T-helper 2 cell treated with Interferon-gamma antibody and Interleukin-4, amounts not matched to agents 100 ng/mL and 5 ng/mL, for 36 hours (primary cell): ENCODE measurements around the gene SGK2. TPM values are rescaled to one million over a fixed set of nuclear protein-coding genes. Genes with fewer than 3 reads are reported as not detected.
"Not testable (repeated sequence)": the region's sequence is repeated elsewhere in the genome, so short reads cannot be mapped to it uniquely, and the experiment has no call there.

Experiments
- intact Hi-C: fragments of 100-400 bp; cut with micrococcal nuclease; formaldehyde crosslinking; loops from one replicate; pipeline ENCODE4 v1.15.1; 2023
- total RNA-seq: library from RNA; stranded (reverse); gene quantifications from 2 replicates; pipeline ENCODE4 v1.2.3, GENCODE V29; 2022

Gene SGK2
- total RNA-seq, 1 donor from 2014 or later = 0.11 TPM

DNA sequence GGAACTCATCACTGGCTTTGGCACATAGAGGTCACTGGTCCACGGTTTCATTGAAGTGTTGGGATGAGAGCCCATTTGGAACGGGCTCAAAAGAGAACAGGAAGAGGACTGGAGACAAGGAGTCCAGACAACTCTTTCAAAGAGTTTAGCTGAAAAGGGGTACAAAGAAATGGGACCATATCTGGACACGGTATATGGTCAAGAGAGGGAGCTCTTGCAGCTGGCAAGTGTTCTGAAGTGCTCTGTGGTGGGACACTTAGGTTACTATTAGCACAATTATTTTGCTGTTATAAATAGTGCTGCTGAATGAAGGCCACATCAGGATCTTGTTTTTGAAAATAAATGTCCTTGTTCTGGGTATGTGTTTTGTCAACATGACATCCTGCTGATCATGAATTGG lies 4.6 kb downstream of the SGK2 start:
- intact Hi-C loops = no loop called here

DNA sequence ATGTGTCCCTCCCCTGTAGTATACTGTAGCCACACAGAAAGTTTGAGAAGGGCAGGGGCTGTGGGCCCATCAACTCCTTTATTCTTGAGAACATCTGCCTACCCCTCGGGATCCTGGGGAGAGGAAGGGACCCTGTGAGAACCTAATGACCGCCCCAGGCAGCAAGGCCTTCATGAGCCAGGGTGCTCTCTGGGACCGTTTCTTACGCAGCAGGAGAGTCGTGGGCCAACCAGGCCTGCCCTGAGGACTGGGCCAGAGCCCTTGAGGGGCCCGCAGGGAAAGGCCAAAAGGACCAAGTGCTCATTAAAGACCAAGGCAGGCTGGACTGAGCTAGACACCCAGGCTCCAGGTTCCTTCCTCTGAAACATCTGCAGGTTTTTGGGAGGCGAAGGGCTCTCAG lies 5.2 kb downstream of the SGK2 start:
- intact Hi-C loops = no loop called here

DNA sequence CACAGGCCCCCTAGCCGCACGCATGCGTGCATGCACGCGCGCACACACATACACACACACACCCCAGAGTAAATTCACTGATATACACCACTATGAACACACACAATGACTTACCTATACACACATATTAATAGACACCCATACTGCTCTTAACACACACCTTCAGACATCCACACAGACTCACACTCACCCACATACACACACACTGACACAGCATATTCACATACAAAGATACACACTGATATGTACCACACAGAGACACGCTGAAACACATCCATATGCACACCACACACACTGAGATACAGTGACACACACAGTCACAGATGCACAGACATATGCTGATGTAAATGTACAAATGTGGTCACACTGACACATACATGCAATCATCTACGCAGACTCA lies 5.6 kb downstream of the SGK2 start:
- intact Hi-C loops = no loop called here

DNA sequence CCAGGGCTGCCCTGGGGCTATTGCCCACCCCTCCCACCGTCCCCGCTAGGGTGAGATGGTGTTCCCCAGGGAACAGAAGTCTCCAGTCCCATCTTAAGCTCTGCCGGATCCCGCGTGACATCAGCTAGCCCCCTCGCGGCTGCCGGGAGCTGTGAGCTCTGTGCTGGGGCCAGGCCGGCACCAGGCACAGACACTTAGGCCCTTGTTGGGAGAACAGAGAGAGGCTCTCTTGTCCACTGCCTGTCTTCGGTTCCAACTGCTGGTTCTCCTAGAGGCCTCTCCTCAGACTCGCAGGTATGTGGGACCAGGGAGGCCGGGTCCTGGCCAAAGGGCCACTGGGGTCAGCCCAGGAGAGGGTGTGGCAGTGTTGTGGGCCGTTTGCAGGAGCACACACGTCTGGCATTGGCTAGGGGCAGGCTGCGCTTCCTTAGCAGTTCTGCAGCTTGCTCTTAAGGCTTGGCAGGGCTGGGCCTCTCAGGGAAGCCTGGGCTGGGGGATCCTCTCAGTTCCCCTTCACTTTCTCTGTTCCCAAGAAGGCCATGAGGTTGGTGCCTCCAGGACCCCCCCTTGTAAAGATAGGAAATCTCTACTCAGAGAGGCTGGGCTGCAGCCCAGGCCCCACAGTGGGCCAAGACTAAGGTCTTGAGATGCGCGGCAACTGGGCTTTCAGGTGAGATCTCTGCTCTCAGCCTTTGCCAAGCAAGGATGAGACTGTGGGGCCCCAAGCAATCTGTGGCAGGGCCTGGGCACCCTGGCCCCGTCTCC lies 6.3 kb downstream of the SGK2 start:
- intact Hi-C loops = no loop called here

DNA sequence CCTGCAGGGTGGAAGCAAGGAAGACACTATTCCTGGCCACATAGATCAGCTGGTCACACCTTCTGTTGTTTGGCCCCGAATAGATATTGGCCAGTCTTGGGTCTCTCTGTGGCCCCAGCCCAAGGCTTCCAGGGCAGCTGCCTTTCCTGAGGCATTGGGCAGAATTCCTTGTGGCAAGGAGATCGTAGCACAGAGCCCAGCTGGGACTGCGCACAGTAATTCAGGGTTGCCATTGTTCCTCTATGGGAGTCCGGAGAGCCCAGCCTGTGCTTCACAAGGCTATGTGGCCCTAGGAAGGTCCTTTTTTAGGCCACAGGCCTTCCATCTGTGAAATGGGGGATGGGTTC lies 6.9 kb downstream of the SGK2 start:
- intact Hi-C loops = no loop called here

DNA sequence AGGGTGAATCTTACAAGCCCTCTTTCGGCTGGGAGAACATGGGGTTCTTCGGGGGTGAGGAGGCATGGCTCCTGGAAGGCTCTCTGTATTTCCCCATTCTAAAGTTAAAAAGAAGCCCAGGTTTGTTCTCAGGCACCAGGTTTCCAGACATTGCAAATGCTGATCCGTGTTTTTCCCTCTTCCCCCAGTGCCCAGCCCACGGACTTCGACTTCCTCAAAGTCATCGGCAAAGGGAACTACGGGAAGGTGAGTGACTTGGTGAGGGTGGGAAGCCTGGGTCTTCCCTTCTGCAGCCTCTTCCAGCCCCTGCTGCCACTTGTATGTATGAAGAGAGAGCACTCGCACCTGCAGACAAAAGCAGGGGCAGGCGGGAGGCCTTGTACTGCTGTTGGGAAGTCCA lies 8.7 kb downstream of the SGK2 start:
- intact Hi-C loops = no loop called here

DNA sequence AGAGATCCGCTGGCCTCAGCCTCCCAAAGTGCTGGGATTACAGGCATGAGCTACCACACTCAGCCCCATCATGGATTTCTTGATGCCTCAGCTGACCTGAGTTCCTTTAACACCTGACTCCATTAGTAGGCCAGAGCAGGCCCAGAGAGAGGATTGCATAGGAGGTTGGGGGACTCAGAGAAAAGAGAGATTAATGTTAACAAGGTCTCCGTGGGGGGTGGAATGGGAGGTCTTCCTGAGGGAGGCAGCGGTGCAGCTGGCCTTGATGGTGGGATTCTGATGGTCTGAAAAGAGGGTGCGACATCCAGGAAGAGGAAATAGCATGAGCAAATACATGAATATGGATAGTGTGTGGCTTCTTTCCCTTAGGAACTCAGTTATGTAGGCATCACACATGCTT lies 9.9 kb downstream of the SGK2 start:
- intact Hi-C loops = no loop called here

DNA sequence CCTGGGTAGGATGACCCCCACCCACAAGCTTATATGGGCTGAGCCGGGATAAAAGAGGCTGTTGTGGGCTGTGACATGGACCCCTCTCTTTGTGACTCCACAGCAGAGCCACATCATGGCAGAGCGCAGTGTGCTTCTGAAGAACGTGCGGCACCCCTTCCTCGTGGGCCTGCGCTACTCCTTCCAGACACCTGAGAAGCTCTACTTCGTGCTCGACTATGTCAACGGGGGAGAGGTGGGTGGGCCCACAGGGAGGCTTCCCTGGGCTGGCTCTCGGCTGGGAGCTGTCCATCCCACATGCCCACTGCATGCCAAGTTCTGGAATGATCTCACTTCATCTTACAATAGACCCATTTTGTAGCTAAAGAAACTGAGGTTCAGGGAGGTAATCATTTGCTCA lies 10.5 kb downstream of the SGK2 start:
- intact Hi-C loops = no loop called here

DNA sequence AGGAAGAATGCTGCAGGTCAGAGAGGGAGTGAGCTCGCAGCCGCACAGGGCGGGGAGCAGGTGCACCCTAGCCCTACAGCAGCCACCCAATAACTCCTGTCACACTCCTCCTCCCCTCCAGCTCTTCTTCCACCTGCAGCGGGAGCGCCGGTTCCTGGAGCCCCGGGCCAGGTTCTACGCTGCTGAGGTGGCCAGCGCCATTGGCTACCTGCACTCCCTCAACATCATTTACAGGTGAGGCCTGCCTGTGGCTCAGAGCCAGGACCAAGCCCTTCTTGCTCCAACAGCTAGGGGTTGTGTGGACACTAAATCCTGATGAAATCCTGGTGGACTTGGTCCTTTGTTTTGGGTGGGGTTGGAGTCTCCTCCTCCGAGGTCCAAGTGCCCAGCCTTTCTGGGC lies 11.7 kb downstream of the SGK2 start:
- intact Hi-C loops = no loop called here

DNA sequence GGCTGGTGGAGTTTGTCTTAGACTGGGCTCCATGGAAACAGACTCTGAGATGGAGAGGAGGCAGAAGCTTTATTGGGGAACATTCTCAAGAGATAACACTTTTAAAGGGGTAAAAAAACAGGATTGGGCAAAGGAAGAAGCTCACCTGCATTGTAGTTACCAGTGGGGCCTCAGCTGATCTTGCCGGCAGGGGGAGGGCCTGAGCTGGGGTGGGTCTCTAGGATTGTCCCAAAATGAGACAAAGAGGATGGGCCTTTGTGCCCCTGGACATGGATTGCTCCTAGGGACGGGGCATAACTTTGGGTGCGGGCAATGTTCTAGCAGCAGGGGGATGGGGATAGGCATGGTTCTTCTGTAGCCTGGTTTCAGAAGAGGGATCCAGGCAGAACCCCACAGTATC lies 12.5 kb downstream of the SGK2 start:
- intact Hi-C loops = no loop called here

DNA sequence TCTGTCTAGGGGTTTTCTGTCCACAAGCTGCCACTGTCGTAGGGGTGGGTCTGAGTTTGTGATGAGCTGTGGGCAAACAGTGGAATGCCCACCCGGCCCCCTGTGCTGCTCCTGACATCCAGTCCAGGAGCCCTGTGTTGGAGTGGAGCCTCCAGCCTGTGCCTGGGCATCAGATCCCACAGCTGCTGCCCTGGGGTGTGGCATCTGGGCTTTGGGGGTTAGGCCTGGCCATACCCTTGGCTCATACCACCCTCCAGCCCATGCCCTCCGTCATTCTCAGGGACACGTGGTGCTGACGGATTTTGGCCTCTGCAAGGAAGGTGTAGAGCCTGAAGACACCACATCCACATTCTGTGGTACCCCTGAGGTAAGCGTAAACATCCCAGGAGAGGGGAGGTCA lies 12.9 kb downstream of the SGK2 start:
- intact Hi-C loops = no loop called here

DNA sequence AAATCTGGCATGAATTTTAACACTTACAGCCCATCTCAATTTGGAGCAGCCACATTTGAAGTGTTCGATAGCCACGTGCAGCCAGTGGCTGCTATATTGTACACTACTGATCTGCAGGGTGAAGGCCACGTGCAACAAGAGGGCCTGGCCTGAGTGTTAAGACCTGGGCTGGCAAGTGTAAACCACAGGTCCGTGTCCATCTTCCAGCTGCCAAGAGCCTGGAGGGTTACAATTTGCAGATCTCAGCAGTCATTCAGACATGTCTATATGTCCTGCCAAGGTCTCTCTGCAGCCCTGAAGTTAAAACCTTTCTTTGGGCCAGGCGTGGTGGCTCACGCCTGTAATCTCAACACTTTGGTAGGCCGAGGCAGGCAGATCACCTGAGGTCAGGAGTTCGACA lies 14.1 kb downstream of the SGK2 start:
- intact Hi-C loops = no loop called here

DNA sequence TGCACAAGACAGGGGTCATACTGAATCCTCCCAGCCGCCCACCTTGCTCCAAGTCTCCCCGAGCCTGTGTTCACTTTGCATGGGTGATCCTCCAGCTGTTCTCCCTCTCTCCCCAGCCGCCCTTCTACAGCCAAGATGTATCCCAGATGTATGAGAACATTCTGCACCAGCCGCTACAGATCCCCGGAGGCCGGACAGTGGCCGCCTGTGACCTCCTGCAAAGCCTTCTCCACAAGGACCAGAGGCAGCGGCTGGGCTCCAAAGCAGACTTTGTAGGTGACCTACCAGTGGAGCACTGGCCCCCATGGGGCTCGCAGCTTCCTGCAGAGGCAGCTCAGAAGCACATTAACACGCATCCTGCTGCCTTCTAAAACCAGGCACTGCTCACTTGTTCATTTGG lies 17.3 kb downstream of the SGK2 start:
- intact Hi-C loops = no loop called here

DNA sequence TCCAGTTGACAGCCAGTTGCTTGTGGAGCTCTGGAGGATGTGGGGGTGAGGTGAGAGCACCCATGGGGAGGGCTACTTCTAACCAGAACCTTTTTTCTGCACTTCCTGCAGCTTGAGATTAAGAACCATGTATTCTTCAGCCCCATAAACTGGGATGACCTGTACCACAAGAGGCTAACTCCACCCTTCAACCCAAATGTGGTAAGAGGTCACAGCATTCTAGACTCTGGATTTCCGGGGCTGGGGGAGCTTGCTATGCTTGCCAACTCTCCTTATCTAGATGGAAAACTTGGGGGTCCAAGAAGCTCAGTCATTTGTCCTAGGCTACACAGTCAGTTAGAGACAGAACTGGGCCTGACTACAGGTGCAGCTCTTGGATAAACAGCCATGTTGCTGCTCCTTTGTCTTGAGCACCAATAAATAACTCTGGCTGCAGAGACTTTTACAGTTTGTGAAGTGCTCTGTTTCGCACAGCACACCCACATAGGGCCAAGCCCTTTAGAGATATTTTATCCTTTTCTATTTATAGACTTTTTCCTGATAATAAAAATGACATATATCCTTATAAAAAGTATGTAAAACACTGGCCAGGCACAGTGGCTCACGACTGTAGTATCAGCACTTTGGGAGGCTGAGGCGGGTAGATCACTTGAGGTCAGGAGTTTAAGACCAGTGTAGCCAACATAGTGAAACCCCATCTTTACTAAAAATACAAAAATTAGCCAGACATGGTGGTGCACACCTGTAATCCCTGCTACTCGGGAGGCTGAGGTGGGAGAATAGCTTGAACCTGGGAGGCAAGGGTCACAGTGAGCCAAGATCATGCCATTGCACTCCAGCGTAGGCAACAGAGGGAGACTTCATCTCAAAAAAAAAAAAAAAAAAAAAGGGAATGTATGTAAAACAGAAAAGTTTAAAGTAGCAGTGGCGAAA lies 21.3 kb downstream of the SGK2 start:
- intact Hi-C loops = no loop called here

DNA sequence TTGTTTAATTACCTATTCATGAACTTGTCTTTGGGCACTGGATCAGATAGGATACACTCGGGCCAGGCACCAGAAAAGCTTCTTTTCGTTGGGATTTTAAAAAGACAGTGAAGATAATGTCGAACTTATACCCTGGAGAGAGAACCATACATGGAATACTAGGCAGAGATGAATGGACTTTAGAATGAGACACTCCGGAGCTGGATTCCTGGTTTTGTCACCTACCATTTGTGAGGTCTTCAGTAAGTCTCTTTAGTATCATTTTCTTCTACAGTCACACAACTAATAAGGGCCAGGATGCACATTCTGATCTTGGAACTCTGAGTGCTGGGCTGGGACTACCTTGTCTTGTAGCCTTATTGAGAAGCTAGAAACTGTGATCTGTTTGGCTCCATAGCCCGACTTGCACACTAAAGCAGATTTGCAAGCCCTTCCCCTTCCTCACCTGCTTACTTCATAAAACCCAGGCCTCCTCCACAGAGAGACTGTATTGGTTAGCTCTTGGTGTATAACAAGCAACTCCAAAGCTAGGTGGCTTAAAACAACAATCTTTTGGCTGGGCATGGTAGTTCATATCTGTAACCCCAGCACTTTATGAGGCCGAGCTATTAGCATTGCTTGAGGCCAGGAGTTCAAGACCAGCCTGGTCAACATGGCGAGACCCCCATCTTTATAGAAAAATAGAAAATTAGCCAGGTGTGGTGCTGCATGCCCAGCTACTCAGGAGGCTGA lies 24.5 kb downstream of the SGK2 start:
- intact Hi-C loops = no loop called here

DNA sequence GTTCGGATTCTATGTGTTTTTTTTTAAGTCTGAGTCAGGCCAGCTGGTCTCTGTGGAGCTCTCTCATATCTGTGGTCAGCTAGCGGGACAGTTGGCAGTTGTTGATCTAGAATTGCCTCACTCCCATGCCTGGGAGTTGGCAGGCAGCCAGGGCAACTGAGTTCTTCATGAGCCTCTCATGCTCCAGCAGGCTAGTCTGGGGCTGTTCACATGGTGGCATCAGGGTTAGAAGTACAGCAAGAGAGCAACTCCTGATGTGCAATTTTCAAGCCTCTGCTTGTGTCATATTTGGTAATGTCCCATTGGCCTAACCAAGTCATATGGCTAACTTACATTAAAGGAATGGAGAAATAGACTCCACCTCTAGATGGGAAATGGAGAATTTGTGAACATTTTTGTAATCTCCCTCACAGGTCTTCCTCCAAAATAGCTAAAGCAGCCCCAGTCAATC lies 25.2 kb downstream of the SGK2 start:
- intact Hi-C loops = no loop called here

DNA sequence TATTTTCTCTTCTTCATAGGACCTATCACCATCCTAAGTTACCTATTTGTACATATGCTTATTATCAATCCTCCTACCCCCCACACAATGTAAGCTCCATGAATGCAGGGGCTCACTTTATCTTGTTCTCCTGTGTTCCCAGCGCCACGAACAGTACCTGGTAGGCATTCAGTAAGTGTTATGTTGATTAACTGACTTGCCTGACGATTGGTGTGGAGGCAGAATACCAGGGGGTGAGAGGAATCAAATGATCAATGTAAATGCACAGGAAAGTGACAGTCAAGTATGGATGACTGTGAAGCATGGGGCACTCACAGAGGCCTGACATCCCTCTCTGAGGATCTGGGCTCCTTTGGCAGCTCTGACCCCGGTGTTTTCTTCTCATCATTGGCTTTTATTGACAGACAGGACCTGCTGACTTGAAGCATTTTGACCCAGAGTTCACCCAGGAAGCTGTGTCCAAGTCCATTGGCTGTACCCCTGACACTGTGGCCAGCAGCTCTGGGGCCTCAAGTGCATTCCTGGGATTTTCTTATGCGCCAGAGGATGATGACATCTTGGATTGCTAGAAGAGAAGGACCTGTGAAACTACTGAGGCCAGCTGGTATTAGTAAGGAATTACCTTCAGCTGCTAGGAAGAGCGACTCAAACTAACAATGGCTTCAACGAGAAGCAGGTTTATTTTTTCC lies 25.8 kb downstream of the SGK2 start:
- intact Hi-C loops = no loop called here

DNA sequence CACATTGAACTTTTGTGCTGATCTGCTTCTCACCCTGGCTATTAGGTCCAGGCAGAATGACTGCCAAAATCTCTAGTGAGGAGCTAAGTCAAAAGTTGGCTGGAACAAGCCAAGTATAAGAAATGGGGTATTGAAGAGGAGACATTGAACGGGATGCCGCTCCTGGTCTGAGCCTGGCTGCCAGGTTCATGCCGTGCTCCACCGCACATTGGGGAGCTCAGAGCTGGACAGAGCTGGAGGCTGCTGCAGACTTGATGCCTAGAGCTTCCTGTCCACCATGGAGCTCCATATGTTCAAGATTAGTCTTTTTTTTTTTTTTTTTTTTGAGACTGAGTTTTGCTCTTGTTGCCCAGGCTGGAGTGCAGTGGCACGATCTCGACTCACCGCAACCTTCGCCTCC lies 27.8 kb downstream of the SGK2 start:
- intact Hi-C loops = no loop called here

DNA sequence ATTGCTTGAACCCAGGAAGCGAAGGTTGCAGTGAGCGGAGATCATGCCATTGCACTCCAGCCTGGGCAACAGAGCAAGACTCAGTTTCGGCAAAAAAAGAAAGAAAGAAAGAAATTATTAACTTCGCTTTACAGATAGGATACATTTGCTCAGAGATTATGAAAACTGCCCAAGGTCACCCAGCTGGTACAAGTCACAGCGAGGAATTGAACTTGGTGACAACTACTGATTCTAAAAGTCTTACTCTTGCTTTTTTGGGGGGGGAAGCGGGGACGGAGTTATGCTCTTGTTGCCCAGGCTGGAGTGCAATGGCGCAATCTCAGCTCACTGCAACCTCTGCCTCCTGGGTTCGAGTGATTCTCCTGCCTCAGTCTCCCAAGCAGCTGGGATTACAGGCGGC lies 29.7 kb downstream of the SGK2 start:
- intact Hi-C loops = not testable (repeated sequence)

DNA sequence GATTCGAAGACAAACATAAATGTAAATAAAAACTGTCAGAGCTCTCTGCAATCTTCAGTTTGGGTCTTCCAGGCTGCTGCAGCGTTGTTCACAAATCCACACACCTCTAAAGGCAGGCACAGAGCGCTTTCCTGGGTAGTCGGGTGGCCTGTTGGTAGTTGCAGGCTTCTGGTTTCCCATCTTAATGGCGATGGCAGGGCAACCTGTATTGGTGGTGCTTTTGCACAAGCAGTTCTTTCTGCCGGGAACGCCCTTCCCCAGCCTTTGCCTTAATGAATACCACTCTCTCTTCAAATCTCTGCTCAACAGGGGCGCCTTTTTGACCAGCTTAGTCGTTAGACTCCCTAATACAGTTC lies 31.2 kb downstream of the SGK2 start:
- intact Hi-C loops = loop anchor here (1.0 to 5.0 kb wide), 3 partner anchors 76 to 622 kb away; partner anchors contain the start of genes OSER1 and SRSF6
